Measurements from ENCODE around the gene MTUS2.

The MTUS2 gene

DNA sequence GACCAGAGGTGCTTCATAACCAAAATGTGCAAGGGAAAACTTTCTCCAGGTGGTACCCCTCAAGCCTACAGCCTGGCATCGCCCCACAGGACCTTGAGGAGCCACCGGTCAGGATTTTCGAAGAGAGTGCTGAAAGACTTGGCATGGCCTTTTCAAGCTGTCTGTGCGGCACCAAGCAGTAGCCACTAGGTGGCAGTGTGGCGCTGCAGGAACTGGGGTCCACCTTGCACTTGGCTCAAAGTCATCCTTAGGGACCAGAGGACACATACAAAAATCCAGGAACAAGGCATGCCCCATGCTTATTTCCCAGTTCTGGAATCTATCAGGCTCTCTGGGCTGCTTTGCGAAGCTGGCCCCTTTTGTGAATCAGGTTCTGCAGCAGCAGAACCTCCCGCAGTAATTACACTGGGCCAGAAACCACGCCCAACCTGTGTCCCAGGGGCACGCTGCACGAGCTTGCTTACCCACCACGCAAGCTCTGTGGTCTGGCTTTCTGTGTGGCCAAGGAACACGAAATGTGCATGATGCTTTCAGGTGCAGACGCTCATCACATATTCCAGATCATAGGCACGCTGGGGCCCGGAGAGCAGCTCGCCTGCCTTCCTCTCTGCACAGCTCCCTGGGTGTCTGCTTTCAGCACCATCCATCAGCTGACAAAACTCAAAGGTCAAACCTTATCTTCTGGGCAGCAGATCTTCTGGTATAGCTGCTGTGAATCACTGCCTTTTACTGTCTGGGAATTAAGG is 688.2 kb downstream of the MTUS2 start:
- ChIA-PET CTCF (interaction anchor here (0.6 to 2.7 kb wide), 7 partner anchors 10 to 791 kb away, joined by 3 to 14 read pairs (median 3); no protein-coding TSS in a partner anchor), POLR2A (no interaction called here)
- TF ChIP-seq ZNF384 (IDR thresholded peaks at IDR 0.05) = no peak
- TF ChIP-seq LEF1 (IDR thresholded peaks at IDR 0.05; ENCODE audit: borderline replicate concordance) = no peak
- TF ChIP-seq FOXK2 (IDR thresholded peaks at IDR 0.05) = no peak
- DNase-seq (ENCODE audit: extremely low spot score) = peak; percentile 85

DNA sequence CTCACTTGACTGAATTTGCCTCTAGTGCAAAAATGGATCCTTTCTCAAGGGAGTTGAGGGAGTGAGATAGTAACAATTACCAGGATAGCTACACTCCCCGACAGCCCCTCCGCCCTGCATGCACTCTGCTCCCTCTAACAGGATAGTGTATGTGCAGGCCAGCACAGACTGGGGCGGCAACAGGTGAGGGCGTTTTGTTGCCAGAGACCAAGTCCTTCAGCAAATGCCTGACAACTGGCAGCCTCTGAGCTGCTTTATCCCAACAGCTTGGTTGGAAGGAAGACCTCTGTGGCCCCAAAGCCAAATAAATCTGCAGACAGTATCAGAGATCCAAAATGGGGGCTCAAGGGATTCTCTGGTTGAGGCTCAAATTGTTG is 688.7 kb downstream of the MTUS2 start:
- DNase-seq (ENCODE audit: extremely low spot score) = no peak
- TF ChIP-seq HDGF (IDR thresholded peaks at IDR 0.05; ENCODE audit: borderline replicate concordance) (no peak), ELF4 (IDR thresholded peaks at IDR 0.05) (no peak), BHLHE40 (IDR thresholded peaks at IDR 0.05; ENCODE audit: borderline replicate concordance) (no peak), TARDBP (IDR thresholded peaks at IDR 0.05) (no peak), NFRKB (IDR thresholded peaks at IDR 0.05) (no peak), FOXK2 (IDR thresholded peaks at IDR 0.05) (no peak), FOXM1 (IDR thresholded peaks at IDR 0.05; ENCODE audit: borderline replicate concordance) (no peak), L3MBTL2 (conservative IDR thresholded peaks at IDR 0.05) (no peak), ZNF384 (IDR thresholded peaks at IDR 0.05) (no peak), SP1 (IDR thresholded peaks at IDR 0.05) (no peak), FOXA1 (IDR thresholded peaks at IDR 0.05) (no peak), CTBP1 (IDR thresholded peaks at IDR 0.05; ENCODE audit: borderline replicate concordance) (no peak), SUZ12 (IDR thresholded peaks at IDR 0.05) (no peak), ARNT (IDR thresholded peaks at IDR 0.05) (no peak), LEF1 (IDR thresholded peaks at IDR 0.05; ENCODE audit: borderline replicate concordance) (no peak)
- TF ChIP-seq, protein P1, sequence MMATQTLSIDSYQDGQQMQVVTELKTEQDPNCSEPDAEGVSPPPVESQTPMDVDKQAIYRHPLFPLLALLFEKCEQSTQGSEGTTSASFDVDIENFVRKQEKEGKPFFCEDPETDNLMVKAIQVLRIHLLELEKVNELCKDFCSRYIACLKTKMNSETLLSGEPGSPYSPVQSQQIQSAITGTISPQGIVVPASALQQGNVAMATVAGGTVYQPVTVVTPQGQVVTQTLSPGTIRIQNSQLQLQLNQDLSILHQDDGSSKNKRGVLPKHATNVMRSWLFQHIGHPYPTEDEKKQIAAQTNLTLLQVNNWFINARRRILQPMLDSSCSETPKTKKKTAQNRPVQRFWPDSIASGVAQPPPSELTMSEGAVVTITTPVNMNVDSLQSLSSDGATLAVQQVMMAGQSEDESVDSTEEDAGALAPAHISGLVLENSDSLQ (IDR thresholded peaks at IDR 0.05) = no peak
- ChIA-PET POLR2A (no interaction called here), CTCF (interaction anchor here (0.6 to 2.7 kb wide), 5 partner anchors 11 to 198 kb away, joined by 3 to 14 read pairs (median 3); no protein-coding TSS in a partner anchor)

DNA sequence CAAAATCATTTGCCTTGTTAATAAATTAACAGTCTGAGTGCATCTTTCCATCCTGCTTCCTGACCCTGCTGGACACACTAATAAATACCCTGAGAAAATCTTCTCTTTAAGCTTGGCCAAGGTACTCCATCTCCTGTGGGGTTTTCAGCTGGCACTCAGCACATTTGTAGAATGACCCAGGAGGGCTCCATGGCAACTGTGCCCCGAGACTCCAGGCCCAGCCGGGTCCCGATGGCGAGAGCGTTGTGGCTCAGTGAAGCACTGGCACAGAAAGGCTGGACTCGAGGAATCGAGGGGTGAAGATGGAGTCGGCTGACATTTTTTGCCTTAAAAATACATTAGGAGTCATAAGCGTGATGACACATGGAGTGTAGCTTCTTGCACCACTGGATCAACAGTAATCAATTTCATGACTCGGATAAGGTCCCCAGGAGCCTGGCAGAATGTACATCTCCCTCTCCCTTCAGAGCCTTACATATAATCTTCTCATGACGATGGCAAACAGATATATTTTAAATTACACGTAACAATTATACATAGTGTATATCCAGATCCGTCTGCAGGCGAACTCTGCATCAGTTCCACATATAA is 690.0 kb downstream of the MTUS2 start:
- TF ChIP-seq ARNT (IDR thresholded peaks at IDR 0.05) = no peak
- no peak for TF ChIP-seq ELF4 (IDR thresholded peaks at IDR 0.05)
- TF ChIP-seq FOXM1 (IDR thresholded peaks at IDR 0.05; ENCODE audit: borderline replicate concordance) = no peak
- no peak for TF ChIP-seq TARDBP (IDR thresholded peaks at IDR 0.05)
- TF ChIP-seq FOXA1 (IDR thresholded peaks at IDR 0.05) = no peak
- TF ChIP-seq CTBP1 (IDR thresholded peaks at IDR 0.05; ENCODE audit: borderline replicate concordance) = no peak
- no peak for TF ChIP-seq SP1 (IDR thresholded peaks at IDR 0.05)
- no peak for TF ChIP-seq BHLHE40 (IDR thresholded peaks at IDR 0.05; ENCODE audit: borderline replicate concordance)
- TF ChIP-seq SUZ12 (IDR thresholded peaks at IDR 0.05) = no peak
- TF ChIP-seq, protein P1 (IDR thresholded peaks at IDR 0.05) = no peak
- no peak for TF ChIP-seq ZNF384 (IDR thresholded peaks at IDR 0.05)
- TF ChIP-seq L3MBTL2 (conservative IDR thresholded peaks at IDR 0.05) = no peak
- TF ChIP-seq FOXK2 (IDR thresholded peaks at IDR 0.05) = no peak
- TF ChIP-seq HDGF (IDR thresholded peaks at IDR 0.05; ENCODE audit: borderline replicate concordance) = no peak
- ChIA-PET CTCF (interaction anchor here (1.0 kb wide), 1 partner anchor 17 kb away, joined by 3 read pairs; no protein-coding TSS in a partner anchor), POLR2A (no interaction called here)
- no peak for DNase-seq (ENCODE audit: extremely low spot score)

DNA sequence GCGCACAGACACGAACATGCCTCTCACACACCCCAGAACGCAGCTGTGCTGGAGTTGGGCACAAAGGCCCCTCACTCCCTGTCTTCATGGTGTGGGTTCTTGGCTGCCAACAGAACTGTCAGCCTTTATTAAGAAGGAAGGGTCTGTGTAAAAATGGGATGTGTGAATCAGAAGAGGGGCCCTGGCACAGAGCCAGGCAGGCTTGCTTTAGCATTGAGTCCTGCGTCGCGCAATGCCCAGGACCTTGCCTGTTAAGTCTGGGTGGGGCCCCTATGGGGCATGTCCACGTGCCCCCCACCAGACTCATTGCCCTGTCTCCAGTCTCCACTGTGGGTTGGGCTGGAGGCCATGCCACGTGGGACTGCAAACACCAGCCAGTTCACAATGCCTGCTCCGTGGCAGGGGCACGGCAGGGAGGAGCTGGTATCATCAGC is 690.5 kb downstream of the MTUS2 start:
- ChIA-PET CTCF (interaction anchor here (1.0 kb wide), 1 partner anchor 17 kb away, joined by 3 read pairs; no protein-coding TSS in a partner anchor), POLR2A (no interaction called here)
- DNase-seq (ENCODE audit: extremely low spot score) = no peak
- TF ChIP-seq CTBP1 (IDR thresholded peaks at IDR 0.05; ENCODE audit: borderline replicate concordance) (no peak), L3MBTL2 (conservative IDR thresholded peaks at IDR 0.05) (no peak), SP1 (IDR thresholded peaks at IDR 0.05) (no peak), ELF4 (IDR thresholded peaks at IDR 0.05) (no peak), FOXK2 (IDR thresholded peaks at IDR 0.05) (no peak), FOXM1 (IDR thresholded peaks at IDR 0.05; ENCODE audit: borderline replicate concordance) (no peak), LEF1 (IDR thresholded peaks at IDR 0.05; ENCODE audit: borderline replicate concordance) (no peak), NFRKB (IDR thresholded peaks at IDR 0.05) (no peak), FOXA1 (IDR thresholded peaks at IDR 0.05) (no peak), HDGF (IDR thresholded peaks at IDR 0.05; ENCODE audit: borderline replicate concordance) (no peak), SUZ12 (IDR thresholded peaks at IDR 0.05) (no peak), TARDBP (IDR thresholded peaks at IDR 0.05) (no peak), BHLHE40 (IDR thresholded peaks at IDR 0.05; ENCODE audit: borderline replicate concordance) (no peak), ARNT (IDR thresholded peaks at IDR 0.05) (no peak), ZNF384 (IDR thresholded peaks at IDR 0.05) (no peak)
- TF ChIP-seq, protein P1 (IDR thresholded peaks at IDR 0.05) = no peak

DNA sequence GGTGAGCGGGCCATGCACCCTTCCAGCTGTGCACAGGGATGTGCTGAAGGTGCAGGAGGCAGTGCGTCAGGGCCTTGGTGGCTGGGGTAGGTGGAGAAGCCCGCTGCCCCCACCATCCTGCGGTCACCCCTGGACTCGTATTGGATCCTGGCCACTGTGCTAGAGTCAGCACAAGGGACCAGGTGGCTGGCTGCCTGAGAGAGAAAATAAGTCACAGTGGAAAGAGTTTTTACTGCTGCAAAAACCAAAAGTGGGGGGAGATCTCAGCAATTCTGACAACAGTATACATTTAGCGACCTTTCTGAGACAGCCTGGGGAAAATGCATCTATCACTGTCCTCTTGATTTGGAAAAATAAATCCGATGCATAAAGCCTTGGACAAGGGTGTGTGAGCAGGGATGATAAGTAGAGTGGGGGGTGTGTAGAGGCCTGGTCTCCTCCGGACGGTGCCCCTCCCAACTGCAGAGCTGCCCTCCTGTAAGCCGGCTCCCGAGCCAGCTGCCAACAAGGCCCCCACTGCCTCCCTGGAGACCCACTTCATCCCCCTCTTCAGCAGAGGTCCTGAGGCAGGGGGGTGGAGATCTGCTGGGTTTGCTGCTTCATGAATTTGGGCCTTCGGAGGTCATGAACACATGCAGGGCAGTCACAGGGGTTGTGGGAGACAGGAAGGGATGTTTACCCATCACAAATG is 691.1 kb downstream of the MTUS2 start:
- CTCF ChIA-PET = no interaction called here
- no peak for TF ChIP-seq CTBP1 (IDR thresholded peaks at IDR 0.05; ENCODE audit: borderline replicate concordance)
- TF ChIP-seq FOXA1 (IDR thresholded peaks at IDR 0.05) = no peak
- no peak for TF ChIP-seq LEF1 (IDR thresholded peaks at IDR 0.05; ENCODE audit: borderline replicate concordance)
- TF ChIP-seq HDGF (IDR thresholded peaks at IDR 0.05; ENCODE audit: borderline replicate concordance) = no peak
- no peak for TF ChIP-seq NFRKB (IDR thresholded peaks at IDR 0.05)
- no peak for TF ChIP-seq FOXM1 (IDR thresholded peaks at IDR 0.05; ENCODE audit: borderline replicate concordance)
- TF ChIP-seq FOXK2 (IDR thresholded peaks at IDR 0.05) = no peak
- TF ChIP-seq, protein P1 (IDR thresholded peaks at IDR 0.05) = no peak
- no peak for TF ChIP-seq ZNF384 (IDR thresholded peaks at IDR 0.05)
- TF ChIP-seq TARDBP (IDR thresholded peaks at IDR 0.05) = no peak
- TF ChIP-seq ELF4 (IDR thresholded peaks at IDR 0.05) = no peak
- TF ChIP-seq ARNT (IDR thresholded peaks at IDR 0.05) = no peak
- no peak for TF ChIP-seq SUZ12 (IDR thresholded peaks at IDR 0.05)
- no peak for TF ChIP-seq BHLHE40 (IDR thresholded peaks at IDR 0.05; ENCODE audit: borderline replicate concordance)
- no peak for TF ChIP-seq SP1 (IDR thresholded peaks at IDR 0.05)
- TF ChIP-seq L3MBTL2 (conservative IDR thresholded peaks at IDR 0.05) = no peak
- DNase-seq (ENCODE audit: extremely low spot score) = no peak
- POLR2A ChIA-PET = no interaction called here

Data from HEK293T (cell line).